Peyer's patch (tissue), 4 donors: ENCODE measurements around the gene HDAC4.

Experiments
- POLR2A ChIP-seq, 2 donors: fragments of 450-650 bp; IDR thresholded peaks; one replicate each; pipeline ENCODE4 v1.5.1; 2017; ENCODE audit warnings: antibody characterized with exemption in 2 of 2, mild to moderate bottlenecking in 2 of 2, moderate library complexity in 2 of 2
- TF ChIP-seq, protein P1 (sequence below), 6 experiments: fragments of 450-650 bp in 4 of 6; fragments of 200-600 bp in 2 of 6; sonication (generic) in 1 of 6; IDR thresholded peaks; one replicate each; pipeline ENCODE4 v1.5.1; 2017 to 2019; ENCODE audit warnings: antibody characterized with exemption in 6 of 6, mild to moderate bottlenecking in 3 of 6, moderate library complexity in 1 of 6

DNA sequence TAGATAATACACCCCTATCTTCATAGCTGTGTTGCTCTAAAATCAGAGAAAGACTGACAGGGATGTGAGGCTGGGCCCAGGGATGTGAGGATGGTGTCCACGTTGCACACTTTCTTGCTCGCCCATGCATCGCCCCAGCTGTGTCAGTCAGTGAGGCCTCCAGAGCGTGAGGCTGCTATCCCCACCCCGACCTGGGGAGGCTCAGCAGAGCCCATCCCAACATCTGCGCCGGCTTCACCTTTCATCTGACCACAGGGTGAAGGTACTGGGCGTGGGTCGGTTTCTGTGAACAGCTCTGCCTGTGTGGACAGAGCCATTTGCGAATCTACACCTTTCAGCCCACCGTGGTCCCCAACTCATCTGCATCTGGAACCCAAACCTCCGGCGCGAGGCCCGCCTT, 255.7 kb downstream of the HDAC4 start:
- TF ChIP-seq, protein P1, sequence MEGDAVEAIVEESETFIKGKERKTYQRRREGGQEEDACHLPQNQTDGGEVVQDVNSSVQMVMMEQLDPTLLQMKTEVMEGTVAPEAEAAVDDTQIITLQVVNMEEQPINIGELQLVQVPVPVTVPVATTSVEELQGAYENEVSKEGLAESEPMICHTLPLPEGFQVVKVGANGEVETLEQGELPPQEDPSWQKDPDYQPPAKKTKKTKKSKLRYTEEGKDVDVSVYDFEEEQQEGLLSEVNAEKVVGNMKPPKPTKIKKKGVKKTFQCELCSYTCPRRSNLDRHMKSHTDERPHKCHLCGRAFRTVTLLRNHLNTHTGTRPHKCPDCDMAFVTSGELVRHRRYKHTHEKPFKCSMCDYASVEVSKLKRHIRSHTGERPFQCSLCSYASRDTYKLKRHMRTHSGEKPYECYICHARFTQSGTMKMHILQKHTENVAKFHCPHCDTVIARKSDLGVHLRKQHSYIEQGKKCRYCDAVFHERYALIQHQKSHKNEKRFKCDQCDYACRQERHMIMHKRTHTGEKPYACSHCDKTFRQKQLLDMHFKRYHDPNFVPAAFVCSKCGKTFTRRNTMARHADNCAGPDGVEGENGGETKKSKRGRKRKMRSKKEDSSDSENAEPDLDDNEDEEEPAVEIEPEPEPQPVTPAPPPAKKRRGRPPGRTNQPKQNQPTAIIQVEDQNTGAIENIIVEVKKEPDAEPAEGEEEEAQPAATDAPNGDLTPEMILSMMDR (IDR thresholded peaks at IDR 0.05), result no peak
- no peak for TF ChIP-seq POLR2A (IDR thresholded peaks at IDR 0.05)
